SKM-1 (cell line): ENCODE measurements around the gene BDH1.
"Not testable (repeated sequence)": the region's sequence is repeated elsewhere in the genome, so short reads cannot be mapped to it uniquely, and the experiment has no call there.

Source experiments
- DNase-seq: peaks from one replicate; lab custom pipeline; 2025; ENCODE audit not compliant: unreplicated experiment; lab: John Stamatoyannopoulos, UW

Gene BDH1

GRCh38 chr3:197580253-197580691, 24.5 kb upstream of the BDH1 start:
- no peak for DNase-seq

DNA sequence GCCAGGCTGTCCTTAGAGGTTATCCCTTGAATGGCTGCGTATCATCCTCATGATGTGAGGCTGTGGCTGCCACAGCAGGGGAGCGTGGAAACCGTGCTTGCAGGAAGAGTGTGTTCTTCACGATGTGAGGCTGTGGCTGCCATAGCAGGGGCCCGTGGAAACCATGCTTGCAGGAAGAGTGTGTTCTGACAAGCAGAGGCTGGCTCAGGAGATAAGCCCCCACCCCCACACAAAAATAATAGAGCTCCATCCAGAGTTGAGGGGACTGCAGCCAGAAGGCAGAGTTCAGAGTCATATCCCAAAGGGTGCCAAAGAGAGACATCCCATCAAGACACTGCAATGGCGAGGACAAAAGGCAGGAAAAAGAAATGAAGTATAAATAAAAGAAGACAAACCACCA, 22.6 kb upstream of the BDH1 start:
- DNase-seq, result no peak

DNA sequence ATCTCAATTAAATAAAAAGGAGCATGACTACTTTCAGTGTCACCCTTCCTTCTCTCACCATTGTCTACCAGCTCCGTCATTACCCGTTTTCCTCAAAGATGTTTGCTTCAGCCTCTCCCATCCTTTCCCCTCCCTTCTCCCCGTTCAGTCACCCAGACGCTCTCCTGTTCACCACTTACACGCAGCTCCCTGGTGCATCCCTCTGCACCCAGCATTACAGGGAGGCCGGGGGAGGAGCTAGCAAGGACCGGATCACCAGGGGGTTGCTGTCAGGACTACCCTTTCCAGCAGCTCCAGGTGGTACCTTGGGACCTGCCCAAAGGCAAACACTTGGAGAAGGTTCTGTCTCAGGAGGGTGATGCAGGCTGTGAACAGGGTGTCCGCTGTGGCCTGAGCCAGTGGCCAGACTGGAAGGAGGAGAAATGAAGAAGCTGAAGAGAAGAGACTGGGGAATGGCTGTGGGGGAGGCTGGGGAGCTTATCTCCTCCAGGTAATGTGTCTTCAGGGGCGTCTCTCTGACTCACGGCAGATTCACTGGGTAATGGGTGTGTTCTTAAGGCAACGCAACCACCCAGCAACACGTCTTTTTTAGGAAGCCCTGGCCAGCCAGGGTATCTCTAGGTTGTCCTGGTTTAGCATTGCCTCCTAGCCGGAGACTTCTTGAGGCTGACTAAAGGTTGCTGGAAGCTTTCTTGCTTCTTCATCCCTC, 21.8 kb upstream of the BDH1 start:
- DNase-seq, result no peak

DNA sequence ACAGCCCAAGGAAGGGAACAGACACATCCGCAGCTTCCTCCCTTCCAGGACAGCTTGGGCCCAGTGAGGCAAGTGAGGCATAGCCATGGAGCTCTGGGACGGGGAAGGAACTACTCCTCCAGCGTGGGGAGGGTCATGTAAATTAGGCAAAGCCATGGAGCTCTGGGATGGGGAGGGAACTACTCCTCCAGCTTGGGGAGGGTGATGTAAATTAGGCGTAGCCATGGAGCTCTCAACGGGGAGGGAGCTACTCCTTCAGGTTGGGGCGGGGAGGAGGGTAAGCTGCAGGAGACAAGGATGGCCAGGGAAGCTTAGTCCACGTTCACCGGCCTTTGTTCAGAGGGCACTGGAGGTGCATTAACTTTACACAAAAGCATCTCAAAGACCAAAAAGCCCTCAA, 21.1 kb upstream of the BDH1 start:
- no peak for DNase-seq

DNA sequence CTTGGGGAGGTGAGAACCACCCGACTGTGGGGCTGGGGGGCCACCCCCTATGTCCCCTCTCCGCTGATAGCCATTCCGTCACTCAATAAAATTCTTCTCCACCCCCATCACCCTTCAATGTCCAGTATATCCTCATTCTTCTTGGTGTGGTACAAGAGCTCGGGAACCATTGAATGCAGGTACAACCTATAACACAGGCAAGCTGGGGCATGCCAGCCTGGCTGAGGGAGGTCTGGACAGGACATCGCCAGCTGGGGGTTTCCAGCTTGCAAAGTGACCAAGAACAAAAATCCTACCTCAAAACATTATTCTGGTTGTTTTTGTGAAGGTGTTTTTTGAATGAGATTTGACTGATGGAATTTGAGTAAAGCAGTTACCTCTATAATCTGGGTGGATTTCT, 19.6 kb upstream of the BDH1 start:
- no peak for DNase-seq

DNA sequence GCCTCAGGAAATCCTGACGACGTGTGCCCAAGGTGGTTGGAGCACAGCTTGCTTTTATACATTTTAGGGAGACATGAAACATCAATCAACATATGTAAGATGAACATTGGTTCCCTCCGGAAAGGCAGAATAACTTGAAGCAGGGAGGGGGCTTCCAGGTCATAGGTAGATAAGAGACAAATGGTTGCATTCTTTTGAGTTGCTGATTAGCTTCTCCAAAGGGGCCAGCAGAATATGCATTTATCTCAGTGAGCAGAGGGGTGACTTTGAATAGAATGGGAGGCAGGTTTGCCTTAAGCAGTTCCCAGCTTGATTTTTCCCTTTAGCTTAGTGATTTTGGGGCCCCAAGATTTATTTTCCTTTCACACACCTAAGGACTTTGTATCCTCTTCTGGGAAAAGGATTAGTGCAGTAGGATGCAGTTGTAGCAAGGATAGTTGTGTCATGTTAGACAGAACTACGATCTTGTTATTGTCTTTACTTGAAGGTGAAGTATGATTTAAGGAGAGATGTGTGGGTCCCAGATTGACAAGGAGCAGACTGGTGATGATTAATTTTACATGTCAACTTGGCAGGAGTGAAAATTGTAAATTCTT, 18.7 kb upstream of the BDH1 start:
- not testable (repeated sequence) for DNase-seq

DNA sequence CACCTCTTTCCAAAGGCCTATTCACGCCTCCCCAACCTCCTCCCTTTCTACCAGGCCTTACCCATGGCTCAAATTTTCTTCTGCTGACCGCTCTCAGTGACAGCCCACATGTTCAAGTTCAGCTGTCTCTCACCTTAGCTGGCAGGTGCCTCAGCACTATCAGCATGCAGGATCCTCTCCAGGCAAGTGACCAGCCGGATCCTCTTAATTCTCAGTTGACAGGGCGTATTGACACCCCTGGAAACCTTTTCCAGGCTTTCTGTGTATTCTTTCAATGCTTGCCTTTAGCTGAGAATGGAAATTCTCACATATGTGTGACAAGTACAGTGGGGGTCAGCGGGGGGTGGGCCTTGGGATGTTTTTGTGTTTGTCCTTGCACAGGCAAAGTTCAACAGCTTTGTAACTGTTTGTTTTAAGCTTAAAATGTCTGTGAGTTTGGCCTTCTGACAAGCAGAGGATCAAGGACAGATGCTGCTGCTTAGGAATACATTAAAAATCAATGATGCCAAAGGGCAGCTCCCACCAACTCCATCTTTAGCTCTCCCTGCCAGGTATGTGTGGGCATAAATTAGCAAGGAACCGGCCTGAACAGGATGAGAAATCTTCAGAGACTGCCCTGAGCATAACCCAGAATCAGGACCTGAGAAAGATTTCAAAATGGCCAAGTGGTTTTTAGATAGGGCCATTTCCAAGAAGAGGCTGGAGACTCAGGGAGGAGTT, 17.4 kb upstream of the BDH1 start:
- DNase-seq, result no peak

DNA sequence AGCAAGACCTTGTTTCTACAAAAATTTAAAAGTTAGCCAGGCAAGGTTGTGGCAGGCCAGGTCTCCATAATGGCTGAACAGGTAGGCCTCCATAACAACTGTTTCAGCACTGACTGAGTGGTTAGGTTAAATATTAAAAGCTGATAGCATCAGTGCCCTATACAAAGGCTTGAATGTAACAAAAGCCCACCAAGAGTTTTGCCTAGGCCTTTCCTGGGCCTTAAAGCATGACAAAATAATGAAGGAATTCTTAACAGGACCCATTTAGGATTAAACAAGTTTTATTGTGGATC, 16.1 kb upstream of the BDH1 start:
- not testable (repeated sequence) for DNase-seq

DNA sequence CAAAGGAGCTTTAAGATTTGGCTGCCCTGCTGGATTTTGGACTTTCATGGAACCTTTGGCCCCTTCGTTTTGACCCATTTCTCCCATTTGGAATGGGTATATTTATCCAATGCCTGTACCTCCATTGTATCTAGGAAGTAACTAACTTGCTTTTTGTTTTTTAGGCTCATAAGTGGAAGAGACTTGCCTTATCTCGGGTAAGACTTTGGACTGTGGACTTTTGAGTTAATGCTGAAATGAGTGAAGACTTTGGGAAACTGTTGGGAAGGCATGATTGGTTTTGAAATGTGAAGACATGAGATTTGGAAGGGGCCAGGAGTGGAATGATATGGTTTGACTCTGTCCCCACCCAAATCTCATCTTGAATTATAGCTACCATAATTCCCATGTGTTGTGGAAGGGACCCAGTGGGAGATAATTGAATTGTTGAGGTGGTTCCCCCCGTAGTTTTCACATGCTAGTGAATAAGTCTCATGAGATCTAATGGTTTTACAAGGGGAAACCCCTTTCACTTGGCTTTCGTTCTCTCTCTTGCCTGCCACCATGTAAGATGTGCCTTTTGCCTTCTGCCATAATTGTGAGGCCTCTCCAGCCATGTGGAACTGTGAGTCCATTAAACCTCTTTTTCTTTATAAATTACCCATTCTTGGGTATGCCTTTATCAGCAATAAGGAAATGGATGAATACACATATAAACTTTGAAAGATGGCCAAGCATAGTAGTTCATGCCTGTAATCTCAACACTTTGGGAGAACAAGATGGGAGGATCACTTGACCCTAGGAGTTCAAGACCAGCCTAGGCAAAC, 15.5 kb upstream of the BDH1 start:
- DNase-seq, result not testable (repeated sequence)

- not testable (repeated sequence) for DNase-seq
These were observed 13.7 kb upstream of the BDH1 start for GRCh38 chr3:197569433-197569832.

DNA sequence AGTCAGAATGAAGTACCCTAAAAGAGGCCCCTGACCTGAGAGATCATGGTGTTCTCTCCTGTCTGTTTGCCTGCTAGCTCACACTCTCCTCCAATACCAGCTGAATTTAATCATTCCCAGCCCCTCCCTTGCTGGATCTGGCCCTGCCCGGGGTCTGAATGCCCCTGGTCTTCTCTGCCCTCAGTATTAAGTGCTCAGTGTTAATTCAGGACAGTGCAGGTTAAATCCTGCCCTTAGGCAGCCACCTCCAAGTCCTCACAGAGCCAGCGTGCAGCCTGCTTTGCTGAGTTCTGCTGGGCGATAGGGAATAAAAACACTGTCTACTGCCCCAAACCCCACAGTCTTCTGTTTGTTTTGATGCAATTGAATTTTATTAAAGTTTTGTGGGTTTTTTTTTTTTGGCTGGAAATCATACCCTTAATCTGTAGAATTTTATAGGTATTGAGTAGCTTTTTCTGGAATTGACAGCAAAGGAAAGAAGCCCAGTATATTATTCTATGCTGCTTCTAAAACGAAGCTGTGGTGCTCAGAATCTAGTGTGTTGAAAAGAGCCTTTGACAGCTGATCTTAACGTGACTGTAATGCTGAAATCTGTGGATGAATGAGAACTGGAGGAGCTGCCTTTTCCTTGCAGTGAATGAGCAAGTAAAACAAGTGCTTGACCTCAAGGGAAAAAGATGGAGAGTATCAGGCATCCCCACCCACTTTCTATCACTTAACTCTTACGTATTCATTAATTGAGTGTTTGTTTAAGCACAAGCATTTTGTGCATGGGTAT, 12.3 kb upstream of the BDH1 start:
- no peak for DNase-seq

DNA sequence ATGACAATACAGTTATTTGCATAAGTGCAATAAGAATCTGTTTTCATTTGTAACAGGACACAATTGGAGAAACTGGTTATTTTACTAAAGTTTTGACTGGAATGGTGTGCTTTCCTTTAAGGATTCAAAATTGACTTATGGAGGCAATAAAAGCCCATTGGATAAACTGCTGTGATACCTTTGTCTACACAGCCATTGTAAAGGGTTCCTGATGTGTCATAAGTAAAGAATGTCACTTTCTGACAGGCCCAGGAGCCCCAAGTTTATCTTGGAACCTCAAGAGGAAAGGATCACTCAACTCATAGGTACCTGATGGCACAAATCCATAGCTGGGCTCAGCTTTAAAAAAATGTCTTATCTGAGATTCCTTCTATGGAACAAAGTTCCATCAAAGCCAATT, 10.4 kb upstream of the BDH1 start:
- DNase-seq, result not testable (repeated sequence)

- no peak for DNase-seq
These were observed 8.5 kb upstream of the BDH1 start for GRCh38 chr3:197564097-197564843.

GRCh38 chr3:197562398-197563251, 6.9 kb upstream of the BDH1 start:
- no peak for DNase-seq

- no peak for DNase-seq
These were observed 6.2 kb upstream of the BDH1 start for GRCh38 chr3:197561926-197562325.

- no peak for DNase-seq
These were observed 3.9 kb upstream of the BDH1 start for GRCh38 chr3:197559651-197560050.

DNA sequence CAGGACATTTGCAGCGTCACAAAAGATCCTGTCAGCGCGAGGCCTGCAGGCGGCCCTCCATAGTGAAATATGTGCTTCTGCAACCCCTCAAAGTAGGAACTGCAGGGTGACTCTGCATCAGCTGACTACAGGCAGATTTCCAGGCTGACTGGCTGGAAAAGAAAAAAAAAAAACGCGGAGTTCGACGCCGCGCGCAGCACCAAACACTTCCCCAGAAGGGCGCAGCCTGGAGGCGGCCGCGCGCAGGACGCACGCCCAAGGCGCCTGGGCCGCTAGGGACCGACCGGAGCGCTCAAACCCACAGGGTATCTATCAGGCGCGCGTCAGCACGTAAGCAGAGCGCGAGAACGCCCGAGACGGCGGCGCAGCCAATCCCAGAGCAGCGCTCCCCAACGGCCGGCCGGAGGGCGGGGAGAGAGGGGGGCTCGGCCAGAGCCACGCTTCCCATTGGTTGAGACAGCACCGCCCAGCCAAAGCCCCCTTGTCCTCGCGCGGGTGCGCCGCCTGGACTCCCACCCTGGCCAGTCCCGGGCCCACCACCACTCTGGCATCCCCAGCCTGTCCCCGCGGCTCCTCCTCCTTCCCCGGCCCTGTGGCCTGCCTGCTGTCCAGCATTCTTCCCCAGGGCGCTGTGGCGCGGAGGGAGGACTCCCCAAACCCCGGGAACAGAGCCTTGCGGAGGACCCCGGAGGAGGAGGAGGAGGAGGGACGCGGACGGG, 1.0 kb downstream of the BDH1 start:
- peak; percentile 89 for DNase-seq

DNA sequence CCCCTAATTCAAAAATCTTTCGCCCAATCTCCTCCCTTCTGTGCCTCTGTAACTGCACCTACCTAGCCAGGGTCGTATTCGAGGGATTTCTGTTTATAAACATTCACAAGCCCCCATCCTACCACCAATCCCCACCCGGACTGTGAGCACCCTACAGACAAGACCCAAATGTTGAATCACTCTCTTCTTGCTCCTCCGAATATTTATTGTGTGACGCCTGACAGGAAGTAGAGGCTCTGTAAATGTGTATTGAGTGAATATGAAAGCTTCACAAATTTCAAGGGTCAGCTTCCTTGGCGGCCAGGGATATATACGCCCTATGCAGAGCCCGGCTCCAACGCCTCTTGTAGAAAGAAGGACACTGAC, 1.6 kb downstream of the BDH1 start:
- DNase-seq, result no peak

- no peak for DNase-seq
These were observed 3.6 kb downstream of the BDH1 start for GRCh38 chr3:197552198-197552597.
